ENCODE data around the gene AGBL1. TPM values are rescaled to one million over a fixed set of nuclear protein-coding genes. Genes with fewer than 3 reads are reported as not detected.

AGBL1 gene
- total RNA-seq, 1 donor from 2014 or later: not detected

DNA sequence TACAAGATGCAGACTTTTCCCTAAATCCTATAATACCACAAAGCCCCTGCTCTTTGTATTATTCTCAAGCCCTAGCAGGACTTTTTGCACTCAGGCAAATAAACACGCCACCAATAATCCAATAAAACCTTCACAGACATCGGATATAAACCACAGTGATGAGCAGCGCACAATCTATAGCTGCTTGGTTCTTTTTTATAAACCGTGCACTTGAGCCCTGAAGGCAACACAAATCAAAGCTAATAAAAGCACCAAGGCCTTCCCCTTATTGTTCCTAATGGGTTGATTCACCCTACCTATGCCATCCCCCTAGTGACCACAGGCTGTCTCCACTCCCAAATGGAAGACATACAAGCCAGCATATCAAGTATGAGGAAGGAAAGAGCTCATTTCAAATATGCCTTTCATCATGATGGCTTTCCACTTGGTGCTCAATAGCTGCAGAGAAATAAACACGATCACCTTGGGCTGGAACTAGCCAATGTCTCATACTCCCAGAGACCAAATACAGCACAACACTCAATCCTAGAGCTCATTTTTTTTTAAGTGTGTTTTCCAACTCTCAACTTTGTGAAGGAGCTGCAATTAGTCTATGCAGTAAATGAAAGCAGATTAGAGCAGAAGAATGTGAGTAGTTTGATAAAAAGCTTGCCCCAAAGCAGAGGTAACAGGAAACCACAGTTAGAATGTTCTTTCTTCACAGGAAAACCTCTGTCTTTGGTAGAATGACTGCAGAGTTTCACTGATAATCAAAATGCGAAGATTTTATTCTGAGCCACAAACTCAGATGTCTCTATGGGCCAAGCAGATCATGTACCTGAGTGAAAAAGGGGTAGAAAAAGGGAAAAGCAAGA lies 573.9 kb downstream of the AGBL1 start:
- H3K27me3 ChIP-seq (ENCODE audit: low read depth): no peaks in the 10 kb centered on the region
- H3K9me3 ChIP-seq (replicated peaks): no peaks in the 10 kb centered on the region
- no peaks in the 10 kb centered on the region for H3K36me3 ChIP-seq
- DNase-seq: no peak
- no peak overlapping the region for H3K4me3 ChIP-seq
- H3K27ac ChIP-seq (replicated peaks): no peak overlapping the region
- intact Hi-C loops (cut with micrococcal nuclease): no loop called here
- TF ChIP-seq, protein P1, sequence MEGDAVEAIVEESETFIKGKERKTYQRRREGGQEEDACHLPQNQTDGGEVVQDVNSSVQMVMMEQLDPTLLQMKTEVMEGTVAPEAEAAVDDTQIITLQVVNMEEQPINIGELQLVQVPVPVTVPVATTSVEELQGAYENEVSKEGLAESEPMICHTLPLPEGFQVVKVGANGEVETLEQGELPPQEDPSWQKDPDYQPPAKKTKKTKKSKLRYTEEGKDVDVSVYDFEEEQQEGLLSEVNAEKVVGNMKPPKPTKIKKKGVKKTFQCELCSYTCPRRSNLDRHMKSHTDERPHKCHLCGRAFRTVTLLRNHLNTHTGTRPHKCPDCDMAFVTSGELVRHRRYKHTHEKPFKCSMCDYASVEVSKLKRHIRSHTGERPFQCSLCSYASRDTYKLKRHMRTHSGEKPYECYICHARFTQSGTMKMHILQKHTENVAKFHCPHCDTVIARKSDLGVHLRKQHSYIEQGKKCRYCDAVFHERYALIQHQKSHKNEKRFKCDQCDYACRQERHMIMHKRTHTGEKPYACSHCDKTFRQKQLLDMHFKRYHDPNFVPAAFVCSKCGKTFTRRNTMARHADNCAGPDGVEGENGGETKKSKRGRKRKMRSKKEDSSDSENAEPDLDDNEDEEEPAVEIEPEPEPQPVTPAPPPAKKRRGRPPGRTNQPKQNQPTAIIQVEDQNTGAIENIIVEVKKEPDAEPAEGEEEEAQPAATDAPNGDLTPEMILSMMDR (IDR thresholded peaks at IDR 0.05; ENCODE audit: borderline replicate concordance): no peak
- no peaks in the 10 kb centered on the region for H3K4me1 ChIP-seq

DNA sequence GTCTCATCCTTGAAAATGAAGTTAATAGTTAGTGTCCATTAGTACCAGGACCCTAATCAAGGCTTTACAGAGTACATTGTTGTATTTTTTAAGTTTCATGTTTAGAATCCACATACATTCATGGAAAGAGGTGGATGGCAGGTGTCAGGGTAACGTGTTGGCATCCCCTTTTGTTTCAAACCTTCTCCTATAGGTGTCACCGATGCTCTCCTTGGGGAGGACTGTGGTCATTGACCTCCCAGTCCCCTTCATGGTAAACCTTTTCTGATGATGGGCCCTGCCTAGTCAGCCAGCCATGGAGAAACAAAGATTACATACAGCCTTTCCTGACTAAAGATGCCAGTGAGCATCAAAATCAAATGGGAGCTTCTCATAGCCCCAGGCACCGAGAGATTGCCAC lies 574.8 kb downstream of the AGBL1 start:
- Histone ChIP-seq H3K4me3 (no peak overlapping the region), H3K27ac (replicated peaks) (no peak overlapping the region), H3K36me3 (no peaks in the 10 kb centered on the region), H3K27me3 (ENCODE audit: low read depth) (no peaks in the 10 kb centered on the region), H3K4me1 (no peaks in the 10 kb centered on the region), H3K9me3 (replicated peaks) (no peaks in the 10 kb centered on the region)
- intact Hi-C loops (cut with micrococcal nuclease): no loop called here
- DNase-seq: no peak
- TF ChIP-seq, protein P1 (IDR thresholded peaks at IDR 0.05; ENCODE audit: borderline replicate concordance): no peak

DNA sequence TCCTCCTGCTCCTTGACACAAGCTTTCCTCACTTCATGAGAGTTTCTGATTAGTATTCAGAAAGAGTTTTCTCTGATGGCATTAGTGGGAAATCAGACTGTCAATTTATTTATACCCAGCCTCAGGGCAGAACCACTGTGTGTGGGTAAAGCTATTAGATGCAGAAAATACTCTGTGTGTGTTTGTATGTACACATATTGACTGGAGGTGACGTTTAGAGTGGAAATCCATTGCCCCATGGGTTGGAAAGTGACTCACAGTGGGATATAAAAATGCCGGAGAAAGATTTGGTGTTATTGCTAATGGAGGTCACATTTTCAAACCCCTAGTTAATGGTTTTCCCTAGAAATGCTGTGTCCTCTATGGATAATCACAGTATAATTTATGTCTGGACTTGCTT lies 577.6 kb downstream of the AGBL1 start:
- Histone ChIP-seq H3K9me3 (replicated peaks) (no peaks in the 10 kb centered on the region), H3K4me3 (no peak overlapping the region), H3K27ac (replicated peaks) (no peak overlapping the region), H3K4me1 (no peaks in the 10 kb centered on the region), H3K36me3 (no peaks in the 10 kb centered on the region), H3K27me3 (ENCODE audit: low read depth) (no peaks in the 10 kb centered on the region)
- DNase-seq: no peak
- intact Hi-C loops (cut with micrococcal nuclease): no loop called here
- TF ChIP-seq, protein P1 (IDR thresholded peaks at IDR 0.05; ENCODE audit: borderline replicate concordance): no peak

DNA sequence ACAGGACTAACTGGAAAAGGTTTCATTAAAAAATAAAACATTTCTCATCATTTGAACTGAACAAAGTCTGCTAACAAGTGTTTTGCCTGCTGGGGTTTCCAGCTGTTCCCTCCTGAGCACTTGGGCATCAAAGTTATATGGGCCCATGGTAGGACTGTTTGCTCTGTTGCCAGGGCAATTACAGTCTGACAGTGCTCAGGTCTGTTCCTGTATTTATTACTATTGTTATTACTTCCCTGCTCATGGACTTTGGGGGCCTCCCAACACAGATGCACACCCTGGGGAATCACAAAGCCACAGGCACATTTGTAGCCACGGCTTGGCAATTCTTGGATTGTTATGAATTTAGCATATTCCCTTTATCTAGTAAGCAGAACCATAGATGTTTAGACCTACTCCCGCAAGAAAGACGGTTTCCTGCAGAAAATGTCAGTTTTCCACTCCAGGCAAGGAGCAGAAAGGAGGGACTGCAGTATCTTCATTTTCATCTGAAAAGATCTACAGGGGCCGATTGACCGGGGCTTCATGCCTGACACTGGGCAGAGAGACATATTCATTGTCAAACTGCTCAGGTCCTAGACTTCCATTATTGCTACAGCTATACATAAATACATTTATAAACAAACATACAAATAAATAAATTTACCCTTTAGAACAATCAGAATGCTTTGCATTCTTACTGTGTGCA lies 580.2 kb downstream of the AGBL1 start:
- H3K27ac ChIP-seq (replicated peaks): no peak overlapping the region
- no peaks in the 10 kb centered on the region for H3K27me3 ChIP-seq (ENCODE audit: low read depth)
- intact Hi-C loops (cut with micrococcal nuclease): no loop called here
- no peaks in the 10 kb centered on the region for H3K4me1 ChIP-seq
- H3K36me3 ChIP-seq: no peaks in the 10 kb centered on the region
- TF ChIP-seq, protein P1 (IDR thresholded peaks at IDR 0.05; ENCODE audit: borderline replicate concordance): no peak
- no peak for DNase-seq
- no peaks in the 10 kb centered on the region for H3K9me3 ChIP-seq (replicated peaks)
- no peak overlapping the region for H3K4me3 ChIP-seq

DNA sequence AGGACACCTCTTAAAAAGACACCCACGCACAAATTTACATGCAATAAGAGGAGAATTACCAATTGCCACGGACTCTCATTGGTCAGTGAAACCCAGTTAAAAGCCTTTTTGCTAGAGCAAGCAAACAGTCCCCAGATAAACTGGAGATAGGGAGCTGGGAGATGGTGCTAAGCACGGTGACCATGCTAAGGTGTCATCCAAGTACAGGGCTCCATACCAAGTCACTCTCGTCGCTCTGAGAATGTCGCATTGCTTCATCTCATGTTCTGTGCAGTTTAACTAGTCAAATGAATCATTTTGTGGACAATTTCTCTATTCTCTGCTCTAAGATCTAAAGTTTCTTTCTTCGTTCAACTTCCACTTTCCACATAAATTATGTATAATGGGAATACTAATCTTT lies 581.9 kb downstream of the AGBL1 start:
- Histone ChIP-seq H3K27ac (replicated peaks) (no peak overlapping the region), H3K27me3 (ENCODE audit: low read depth) (no peaks in the 10 kb centered on the region), H3K9me3 (replicated peaks) (no peaks in the 10 kb centered on the region), H3K36me3 (no peaks in the 10 kb centered on the region), H3K4me1 (no peaks in the 10 kb centered on the region), H3K4me3 (no peak overlapping the region)
- TF ChIP-seq, protein P1 (IDR thresholded peaks at IDR 0.05; ENCODE audit: borderline replicate concordance): no peak
- DNase-seq: no peak
- intact Hi-C loops (cut with micrococcal nuclease): no loop called here

Measured in left ventricle myocardium inferior (tissue), 1 donor.